ENCODE measurements around the gene ACAD9.

ACAD9 gene

GRCh38 chr3:128903501-128903900, 24.1 kb downstream of the ACAD9 start:
- H3K4me3 ChIP-seq (ENCODE audit: low read length): no peak overlapping the region
- no peak for TF ChIP-seq CTCF (conservative IDR thresholded peaks at IDR 0.05; ENCODE audit: low read depth, low read length)
- no peak for DNase-seq (ENCODE audit: low read depth)

- no peak for DNase-seq (ENCODE audit: low read depth)
- TF ChIP-seq CTCF (conservative IDR thresholded peaks at IDR 0.05; ENCODE audit: low read depth, low read length): no peak
- H3K4me3 ChIP-seq (ENCODE audit: low read length): no peak overlapping the region
Measured at GRCh38 chr3:128906031-128906803, 26.8 kb downstream of the ACAD9 start.

GRCh38 chr3:128906804-128907525, 27.5 kb downstream of the ACAD9 start:
- H3K4me3 ChIP-seq (ENCODE audit: low read length): no peak overlapping the region
- DNase-seq (ENCODE audit: low read depth): no peak
- no peak for TF ChIP-seq CTCF (conservative IDR thresholded peaks at IDR 0.05; ENCODE audit: low read depth, low read length)

- no peak overlapping the region for H3K4me3 ChIP-seq (ENCODE audit: low read length)
- no peak for TF ChIP-seq CTCF (conservative IDR thresholded peaks at IDR 0.05; ENCODE audit: low read depth, low read length)
- no peak for DNase-seq (ENCODE audit: low read depth)
Measured at GRCh38 chr3:128907706-128908445, 28.5 kb downstream of the ACAD9 start.

- no peak for DNase-seq (ENCODE audit: low read depth)
- H3K4me3 ChIP-seq (ENCODE audit: low read length): no peak overlapping the region
- TF ChIP-seq CTCF (conservative IDR thresholded peaks at IDR 0.05; ENCODE audit: low read depth, low read length): no peak
Measured at GRCh38 chr3:128908951-128909350, 29.5 kb downstream of the ACAD9 start.

GRCh38 chr3:128910006-128910405, 30.6 kb downstream of the ACAD9 start:
- no peak for TF ChIP-seq CTCF (conservative IDR thresholded peaks at IDR 0.05; ENCODE audit: low read depth, low read length)
- DNase-seq (ENCODE audit: low read depth): no peak
- no peak overlapping the region for H3K4me3 ChIP-seq (ENCODE audit: low read length)

Measured in retinal pigment epithelial cell (primary cell).